Neural cell (in vitro differentiated cells): ENCODE measurements around the gene CD3E. TPM values are rescaled to one million over a fixed set of nuclear protein-coding genes. Genes with fewer than 3 reads are reported as not detected.

ENCODE experiments used
- H2AFZ ChIP-seq: fragments of 200-600, 300-800 bp; sonication (generic), shearing (Covaris generic); 2 replicates; pipeline ENCODE4 v1.6.0; 2014; ENCODE audit warnings: low read depth, mild to moderate bottlenecking, antibody characterized with exemption, low read length, moderate library complexity
- H3F3A ChIP-seq: fragments of 200-600 bp; shearing (Covaris generic); 2 replicates; pipeline ENCODE4 v1.6.1; 2016; ENCODE audit warnings: mild to moderate bottlenecking, moderate library complexity, mixed read lengths, antibody characterized with exemption, low read length; ENCODE audit not compliant: insufficient read depth, poor library complexity, severe bottlenecking
- H3K27ac ChIP-seq: fragments of 200-600, 300-800 bp; sonication (generic), shearing (Covaris generic); 2 replicates; pipeline ENCODE4 v1.5.1; 2014; ENCODE audit warnings: mild to moderate bottlenecking, low read length, moderate library complexity
- H3K27me3 ChIP-seq: fragments of 300-800, 200-600 bp; sonication (generic), shearing (Covaris generic); 2 replicates; pipeline ENCODE4 v1.6.0; 2014; ENCODE audit warnings: mild to moderate bottlenecking, low read depth, low read length, moderate library complexity; ENCODE audit not compliant: insufficient read depth
- H3K36me3 ChIP-seq: fragments of 300-800, 200-600 bp; sonication (generic), shearing (Covaris generic); 2 replicates; pipeline ENCODE4 v1.5.1; 2014; ENCODE audit warnings: mild to moderate bottlenecking, antibody characterized with exemption, low read length, moderate library complexity; ENCODE audit not compliant: insufficient read depth
- H3K4me2 ChIP-seq: fragments of 300-800, 200-600 bp; sonication (generic), shearing (Covaris generic); 2 replicates; pipeline ENCODE4 v1.6.0; 2014; ENCODE audit warnings: mild to moderate bottlenecking, low read length
- H3K4me3 ChIP-seq: fragments of 300-800, 200-600 bp; sonication (generic), shearing (Covaris generic); 2 replicates; pipeline ENCODE4 v1.5.1; 2014; ENCODE audit warnings: mild to moderate bottlenecking, low read length, moderate library complexity
- H3K79me2 ChIP-seq: fragments of 200-600 bp; shearing (Covaris generic); replicated peaks from 2 replicates; pipeline ENCODE4 v1.6.0; 2014; ENCODE audit warnings: mild to moderate bottlenecking, low read length, moderate library complexity; ENCODE audit not compliant: insufficient read depth
- H3K9ac ChIP-seq: fragments of 300-800, 200-600 bp; sonication (generic), shearing (Covaris generic); 2 replicates; pipeline ENCODE4 v1.6.1; 2016; ENCODE audit warnings: mild to moderate bottlenecking, low read length, mixed read lengths
- H3K9me2 ChIP-seq: fragments of 200-600 bp; shearing (Covaris generic); 2 replicates; pipeline ENCODE4 v1.6.1; 2016; ENCODE audit warnings: mild to moderate bottlenecking, low read length, mixed read lengths; ENCODE audit not compliant: insufficient read depth
- H3K9me3 ChIP-seq: fragments of 200-600, 300-800 bp; sonication (generic), shearing (Covaris generic); 2 replicates; pipeline ENCODE4 v1.6.1; 2016; ENCODE audit warnings: mild to moderate bottlenecking, mixed run types, low read length, moderate library complexity, mixed read lengths
- H4K20me1 ChIP-seq: fragments of 200-600 bp; shearing (Covaris generic); 2 replicates; pipeline ENCODE4 v1.6.1; 2016; ENCODE audit warnings: mild to moderate bottlenecking, mixed run types; ENCODE audit not compliant: insufficient read depth
- EP300 ChIP-seq: fragments of 450-650 bp; conservative IDR thresholded peaks from 2 replicates; pipeline ENCODE4 v1.6.1; 2014; ENCODE audit warnings: antibody characterized with exemption, mild to moderate bottlenecking, moderate library complexity; ENCODE audit not compliant: poor library complexity, severe bottlenecking
- EZH2 ChIP-seq: fragments of 200-600, 300-800 bp; shearing (Covaris generic), sonication (generic); IDR thresholded peaks from 2 replicates; pipeline ENCODE4 v1.6.1; 2014; ENCODE audit warnings: antibody characterized with exemption, low read length, borderline replicate concordance, mild to moderate bottlenecking; ENCODE audit not compliant: insufficient read depth, poor library complexity, severe bottlenecking
- MXI1 ChIP-seq: fragments of 450-650 bp; conservative IDR thresholded peaks from 2 replicates; pipeline ENCODE4 v1.6.1; 2014; ENCODE audit warnings: antibody characterized with exemption, mild to moderate bottlenecking; ENCODE audit not compliant: poor library complexity, severe bottlenecking
- POLR2AphosphoS5 ChIP-seq: IDR thresholded peaks from 2 replicates; pipeline ENCODE4 v1.6.1; 2012
- RAD21 ChIP-seq: fragments of 450-650 bp; conservative IDR thresholded peaks from 2 replicates; pipeline ENCODE4 v1.6.1; 2014; ENCODE audit warnings: antibody characterized with exemption, mild to moderate bottlenecking, moderate library complexity
- SMC3 ChIP-seq: fragments of 450-650 bp; conservative IDR thresholded peaks from 2 replicates; pipeline ENCODE4 v1.6.1; 2014; ENCODE audit warnings: antibody characterized with exemption, mild to moderate bottlenecking, moderate library complexity; ENCODE audit not compliant: poor library complexity
- TAF1 ChIP-seq: IDR thresholded peaks from 2 replicates; pipeline ENCODE4 v1.6.1; 2012; ENCODE audit warnings: low read depth
- polyA plus RNA-seq: library from polyadenylated mRNA; depleted of rRNA; stranded (reverse); fragments of >200 nt; gene quantifications from 2 replicates; pipeline ENCODE4 v1.2.3, GENCODE V29; 2014
- TF ChIP-seq, protein P1 (sequence below): fragments of 450-650 bp; IDR thresholded peaks from 2 replicates; pipeline ENCODE4 v1.5.1; 2014; ENCODE audit warnings: antibody characterized with exemption, mild to moderate bottlenecking, moderate library complexity; ENCODE audit not compliant: poor library complexity, severe bottlenecking
- TF ChIP-seq, protein P2 (sequence below): IDR thresholded peaks from 2 replicates; pipeline ENCODE4 v1.6.1; 2012; ENCODE audit warnings: borderline replicate concordance

CD3E gene
- polyA plus RNA-seq, 1 donor from 2014 or later = not detected

DNA sequence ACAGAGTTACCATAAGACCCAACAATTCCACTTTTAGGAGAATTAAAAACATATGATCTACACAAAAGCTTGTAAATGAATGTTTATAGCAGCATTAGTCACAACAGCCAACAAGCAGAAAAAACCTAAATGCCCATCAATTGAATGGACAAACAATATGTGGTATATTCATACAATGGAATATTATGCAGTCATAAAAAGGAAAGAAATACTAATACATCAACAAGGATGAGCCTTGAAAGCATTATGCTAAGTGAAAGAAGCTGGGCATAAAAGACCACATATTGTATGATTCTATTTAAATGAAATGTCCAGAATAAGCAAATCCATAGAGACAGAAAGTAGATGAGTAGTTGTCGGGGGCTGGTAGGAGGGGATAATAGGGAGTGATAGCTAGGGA lies 45.4 kb upstream of the CD3E start:
- H3K27me3 ChIP-seq = no peaks in the 10 kb centered on the region
- H2AFZ ChIP-seq = no peak overlapping the region

GRCh38 chr11:118260353-118260752 lies 44.2 kb upstream of the CD3E start:
- H4K20me1 ChIP-seq = no peaks in the 10 kb centered on the region
- H3K36me3 ChIP-seq = no peaks in the 10 kb centered on the region
- no peaks in the 10 kb centered on the region for H3F3A ChIP-seq
- no peak overlapping the region for H3K4me3 ChIP-seq
- H3K79me2 ChIP-seq = no peaks in the 10 kb centered on the region
- H3K4me2 ChIP-seq = no peak overlapping the region
- peaks cover 4% of the 10 kb centered on the region for H3K27me3 ChIP-seq
- no peaks in the 10 kb centered on the region for H3K9me2 ChIP-seq
- H2AFZ ChIP-seq = no peak overlapping the region
- H3K9ac ChIP-seq = no peak overlapping the region
- no peaks in the 10 kb centered on the region for H3K9me3 ChIP-seq
- H3K27ac ChIP-seq = no peak overlapping the region
- no peak for TF ChIP-seq TAF1
- no peak for TF ChIP-seq RAD21
- TF ChIP-seq SMC3 = no peak
- no peak for TF ChIP-seq EZH2
- TF ChIP-seq, protein P1, sequence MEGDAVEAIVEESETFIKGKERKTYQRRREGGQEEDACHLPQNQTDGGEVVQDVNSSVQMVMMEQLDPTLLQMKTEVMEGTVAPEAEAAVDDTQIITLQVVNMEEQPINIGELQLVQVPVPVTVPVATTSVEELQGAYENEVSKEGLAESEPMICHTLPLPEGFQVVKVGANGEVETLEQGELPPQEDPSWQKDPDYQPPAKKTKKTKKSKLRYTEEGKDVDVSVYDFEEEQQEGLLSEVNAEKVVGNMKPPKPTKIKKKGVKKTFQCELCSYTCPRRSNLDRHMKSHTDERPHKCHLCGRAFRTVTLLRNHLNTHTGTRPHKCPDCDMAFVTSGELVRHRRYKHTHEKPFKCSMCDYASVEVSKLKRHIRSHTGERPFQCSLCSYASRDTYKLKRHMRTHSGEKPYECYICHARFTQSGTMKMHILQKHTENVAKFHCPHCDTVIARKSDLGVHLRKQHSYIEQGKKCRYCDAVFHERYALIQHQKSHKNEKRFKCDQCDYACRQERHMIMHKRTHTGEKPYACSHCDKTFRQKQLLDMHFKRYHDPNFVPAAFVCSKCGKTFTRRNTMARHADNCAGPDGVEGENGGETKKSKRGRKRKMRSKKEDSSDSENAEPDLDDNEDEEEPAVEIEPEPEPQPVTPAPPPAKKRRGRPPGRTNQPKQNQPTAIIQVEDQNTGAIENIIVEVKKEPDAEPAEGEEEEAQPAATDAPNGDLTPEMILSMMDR = no peak
- TF ChIP-seq, protein P2, sequence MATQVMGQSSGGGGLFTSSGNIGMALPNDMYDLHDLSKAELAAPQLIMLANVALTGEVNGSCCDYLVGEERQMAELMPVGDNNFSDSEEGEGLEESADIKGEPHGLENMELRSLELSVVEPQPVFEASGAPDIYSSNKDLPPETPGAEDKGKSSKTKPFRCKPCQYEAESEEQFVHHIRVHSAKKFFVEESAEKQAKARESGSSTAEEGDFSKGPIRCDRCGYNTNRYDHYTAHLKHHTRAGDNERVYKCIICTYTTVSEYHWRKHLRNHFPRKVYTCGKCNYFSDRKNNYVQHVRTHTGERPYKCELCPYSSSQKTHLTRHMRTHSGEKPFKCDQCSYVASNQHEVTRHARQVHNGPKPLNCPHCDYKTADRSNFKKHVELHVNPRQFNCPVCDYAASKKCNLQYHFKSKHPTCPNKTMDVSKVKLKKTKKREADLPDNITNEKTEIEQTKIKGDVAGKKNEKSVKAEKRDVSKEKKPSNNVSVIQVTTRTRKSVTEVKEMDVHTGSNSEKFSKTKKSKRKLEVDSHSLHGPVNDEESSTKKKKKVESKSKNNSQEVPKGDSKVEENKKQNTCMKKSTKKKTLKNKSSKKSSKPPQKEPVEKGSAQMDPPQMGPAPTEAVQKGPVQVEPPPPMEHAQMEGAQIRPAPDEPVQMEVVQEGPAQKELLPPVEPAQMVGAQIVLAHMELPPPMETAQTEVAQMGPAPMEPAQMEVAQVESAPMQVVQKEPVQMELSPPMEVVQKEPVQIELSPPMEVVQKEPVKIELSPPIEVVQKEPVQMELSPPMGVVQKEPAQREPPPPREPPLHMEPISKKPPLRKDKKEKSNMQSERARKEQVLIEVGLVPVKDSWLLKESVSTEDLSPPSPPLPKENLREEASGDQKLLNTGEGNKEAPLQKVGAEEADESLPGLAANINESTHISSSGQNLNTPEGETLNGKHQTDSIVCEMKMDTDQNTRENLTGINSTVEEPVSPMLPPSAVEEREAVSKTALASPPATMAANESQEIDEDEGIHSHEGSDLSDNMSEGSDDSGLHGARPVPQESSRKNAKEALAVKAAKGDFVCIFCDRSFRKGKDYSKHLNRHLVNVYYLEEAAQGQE = no peak
- no peak for TF ChIP-seq EP300
- no peak for TF ChIP-seq MXI1
- no peak for TF ChIP-seq POLR2AphosphoS5

More for the DNA sequence above, 45.4 kb upstream of the CD3E start:
- Histone ChIP-seq H3K9me2 (no peaks in the 10 kb centered on the region), H3K79me2 (no peaks in the 10 kb centered on the region), H3K4me2 (no peak overlapping the region), H3K27ac (no peak overlapping the region), H3K9me3 (no peaks in the 10 kb centered on the region), H3K36me3 (no peaks in the 10 kb centered on the region), H3F3A (no peaks in the 10 kb centered on the region), H4K20me1 (no peaks in the 10 kb centered on the region), H3K9ac (no peak overlapping the region), H3K4me3 (no peak overlapping the region)
- TF ChIP-seq EZH2 (no peak), POLR2AphosphoS5 (no peak), RAD21 (no peak), TAF1 (no peak), MXI1 (no peak), SMC3 (no peak), EP300 (no peak)
- TF ChIP-seq, protein P2 = no peak
- TF ChIP-seq, protein P1 = no peak
